ENCODE results near the gene TRAF3IP1.

The TRAF3IP1 gene

DNA sequence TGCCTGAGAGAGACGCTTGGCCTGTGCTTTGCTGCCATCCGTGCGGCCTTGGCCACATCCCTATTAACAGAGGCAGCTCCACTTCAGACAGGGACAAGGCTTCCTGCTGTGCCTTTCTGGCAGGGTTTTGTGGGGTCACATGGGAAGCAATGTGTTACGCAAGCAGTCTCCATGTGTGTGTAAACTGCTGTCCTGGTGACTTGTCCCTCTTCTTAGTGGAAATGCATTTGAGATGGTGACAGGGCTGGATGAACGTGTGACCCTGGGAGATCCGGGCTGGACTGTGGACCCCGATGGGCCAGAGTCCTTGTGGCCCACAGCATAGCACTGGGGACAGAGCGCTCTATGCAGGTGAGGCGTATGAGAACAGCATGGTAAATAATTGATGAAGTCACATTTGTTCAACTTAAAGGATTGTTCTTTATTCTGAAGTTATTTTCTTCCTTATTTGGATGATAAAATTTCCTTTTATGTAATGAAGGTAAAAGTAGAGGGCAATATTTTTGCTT is 129.6 kb downstream of the TRAF3IP1 start:
- DNase-seq (ENCODE audit: low spot score), result peak; percentile 60

DNA sequence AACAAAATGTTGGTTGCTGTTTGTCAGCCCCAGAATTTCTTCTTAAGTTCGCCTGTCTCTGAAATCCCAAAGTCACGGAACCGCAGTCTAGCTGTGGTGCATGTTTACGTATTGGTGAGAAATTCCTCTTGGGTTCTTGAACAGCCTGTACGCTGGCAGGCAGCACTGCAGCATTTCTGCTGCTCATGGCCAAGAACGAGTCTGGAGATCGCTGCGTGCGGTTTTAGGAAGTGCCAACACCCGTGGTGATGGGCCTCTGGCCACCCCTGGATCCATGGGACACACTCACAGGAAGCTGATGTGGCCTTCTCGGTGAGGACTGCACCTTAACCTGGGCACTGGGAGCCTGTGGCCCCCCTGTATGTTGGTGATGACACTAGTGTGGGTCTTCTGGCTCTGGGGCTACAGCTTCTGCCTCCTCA is 130.1 kb downstream of the TRAF3IP1 start:
- DNase-seq (ENCODE audit: low spot score), result no peak

All from HuH-7.5 (cell line).